ENCODE results near the gene CNTNAP2. TPM values are rescaled to one million over a fixed set of nuclear protein-coding genes. Genes with fewer than 3 reads are reported as not detected.

CNTNAP2 gene
- total and polyA plus RNA-seq, 2 of the 13 experiments (the other 11 are each of a cell fraction or from before 2014, with no cell fraction given), result 0.40 to 0.42 TPM

- H3K27ac ChIP-seq (ENCODE audit: extremely low read length, insufficient read depth, low read length), result no peak overlapping the region
- no peak for TF ChIP-seq MED1 (CRISPR knock-in tag; IDR thresholded peaks at IDR 0.05)
- H2AFZ ChIP-seq (ENCODE audit: low read length), result no peak overlapping the region
- intact Hi-C loops (cut with micrococcal nuclease; ENCODE audit: unreplicated experiment), result no loop called here
- no peak for DNase-seq (ENCODE audit: low spot score)
- no peak for ATAC-seq
- POLR2A ChIA-PET, result no interaction called here
- no peaks in the 10 kb centered on the region for H4K20me1 ChIP-seq (ENCODE audit: insufficient read depth, low read length)
- in situ Hi-C loops (cut with HindIII; ENCODE audit: extremely low pct_ligation_motif_present, low pct_unique_long_range_greater_than_20kb), result no loop called here
- no peaks in the 10 kb centered on the region for H3K36me3 ChIP-seq (replicated peaks in 1 of 2; ENCODE audit: control insufficient read depth in 1 of 2, insufficient read depth in 2 of 2, low read length in 2 of 2)
- peaks cover 51% of the 10 kb centered on the region for H3K9me3 ChIP-seq (ENCODE audit: low read length)
- H3K4me2 ChIP-seq (ENCODE audit: low read depth, low read length), result no peak overlapping the region
- CTCF ChIA-PET (ENCODE audit: low intra/inter-chr PET ratio, low total read pairs), result no interaction called here
- no peak overlapping the region for H3K9ac ChIP-seq (ENCODE audit: insufficient read depth, low read depth, low read length)
- no TSS peak for BruUV-seq (replicated peaks)
- H3K4me3 ChIP-seq (replicated peaks in 1 of 3; ENCODE audit: insufficient read depth in 1 of 3, low read depth in 2 of 3, low read length in 3 of 3), result no peak overlapping the region
- no peaks in the 10 kb centered on the region for H3K27me3 ChIP-seq (ENCODE audit: control insufficient read depth in 1 of 2, insufficient read depth in 2 of 2, low read length in 2 of 2)
- FAIRE-seq, result no peak
- H3K4me1 ChIP-seq (ENCODE audit: insufficient read depth, low read length), result no peaks in the 10 kb centered on the region
- H3K79me2 ChIP-seq (ENCODE audit: insufficient read depth, low read length), result no peaks in the 10 kb centered on the region
- 22% methylated on average over 6 of the region's 6 CpGs for WGBS (ENCODE audit: low lambda C conversion rate)
Observed at GRCh38 chr7:147483634-147484292, 1367.2 kb downstream of the CNTNAP2 start.

GRCh38 chr7:147485660-147486210 is 1369.1 kb downstream of the CNTNAP2 start:
- FAIRE-seq, result no peak
- Histone ChIP-seq H3K4me1 (ENCODE audit: insufficient read depth, low read length) (no peaks in the 10 kb centered on the region), H3K79me2 (ENCODE audit: insufficient read depth, low read length) (no peaks in the 10 kb centered on the region), H3K27me3 (ENCODE audit: control insufficient read depth in 1 of 2, insufficient read depth in 2 of 2, low read length in 2 of 2) (no peaks in the 10 kb centered on the region), H3K9me3 (ENCODE audit: low read length) (peaks cover 55% of the 10 kb centered on the region), H3K4me2 (ENCODE audit: low read depth, low read length) (no peak overlapping the region), H3K36me3 (replicated peaks in 1 of 2; ENCODE audit: control insufficient read depth in 1 of 2, insufficient read depth in 2 of 2, low read length in 2 of 2) (no peaks in the 10 kb centered on the region), H4K20me1 (ENCODE audit: insufficient read depth, low read length) (no peaks in the 10 kb centered on the region), H3K4me3 (replicated peaks in 1 of 3; ENCODE audit: insufficient read depth in 1 of 3, low read depth in 2 of 3, low read length in 3 of 3) (no peak overlapping the region), H2AFZ (ENCODE audit: low read length) (no peak overlapping the region), H3K27ac (ENCODE audit: extremely low read length, insufficient read depth, low read length) (no peak overlapping the region), H3K9ac (ENCODE audit: insufficient read depth, low read depth, low read length) (no peak overlapping the region)
- WGBS (ENCODE audit: low lambda C conversion rate), result 7% methylated on average over 4 of the region's 4 CpGs
- intact Hi-C loops (cut with micrococcal nuclease; ENCODE audit: unreplicated experiment) (no loop called here), in situ Hi-C loops (cut with HindIII; ENCODE audit: extremely low pct_ligation_motif_present, low pct_unique_long_range_greater_than_20kb) (no loop called here)
- DNase-seq (ENCODE audit: low spot score), result no peak
- ChIA-PET POLR2A (no interaction called here), CTCF (ENCODE audit: low intra/inter-chr PET ratio, low total read pairs) (no interaction called here)
- no TSS peak for BruUV-seq (replicated peaks)
- no peak for ATAC-seq
- TF ChIP-seq ZNF292 (CRISPR knock-in tag; IDR thresholded peaks at IDR 0.05; ENCODE audit: borderline replicate concordance, low read depth), result no peak
- TF ChIP-seq GATA4 (IDR thresholded peaks at IDR 0.05; ENCODE audit: borderline replicate concordance, low read depth), result no peak
- no peak for TF ChIP-seq ZNF496 (CRISPR knock-in tag; IDR thresholded peaks at IDR 0.05; ENCODE audit: insufficient replicate concordance)
- TF ChIP-seq NR2F1 (CRISPR knock-in tag; IDR thresholded peaks at IDR 0.05), result no peak
- no peak for TF ChIP-seq ZNF512 (CRISPR knock-in tag; IDR thresholded peaks at IDR 0.05)
- TF ChIP-seq ATF4 (CRISPR knock-in tag; IDR thresholded peaks at IDR 0.05), result no peak
- TF ChIP-seq ZNF713 (CRISPR knock-in tag; IDR thresholded peaks at IDR 0.05), result no peak
- TF ChIP-seq HDAC2 (CRISPR knock-in tag; IDR thresholded peaks at IDR 0.05), result no peak
- no peak for TF ChIP-seq ZNF296 (CRISPR knock-in tag; conservative IDR thresholded peaks at IDR 0.05)
- no peak for TF ChIP-seq ZNF331 (CRISPR knock-in tag; IDR thresholded peaks at IDR 0.05)
- TF ChIP-seq PBX3 (CRISPR knock-in tag; IDR thresholded peaks at IDR 0.05; ENCODE audit: borderline replicate concordance), result no peak
- no peak for TF ChIP-seq ZNF441 (CRISPR knock-in tag; IDR thresholded peaks at IDR 0.05; ENCODE audit: borderline replicate concordance)
- TF ChIP-seq ZNF460 (CRISPR knock-in tag; IDR thresholded peaks at IDR 0.05; ENCODE audit: borderline replicate concordance), result no peak
- no peak for TF ChIP-seq CBFB (CRISPR knock-in tag; IDR thresholded peaks at IDR 0.05)
